Measurements from ENCODE around the gene SRPRA.

- TF ChIP-seq, protein P1, sequence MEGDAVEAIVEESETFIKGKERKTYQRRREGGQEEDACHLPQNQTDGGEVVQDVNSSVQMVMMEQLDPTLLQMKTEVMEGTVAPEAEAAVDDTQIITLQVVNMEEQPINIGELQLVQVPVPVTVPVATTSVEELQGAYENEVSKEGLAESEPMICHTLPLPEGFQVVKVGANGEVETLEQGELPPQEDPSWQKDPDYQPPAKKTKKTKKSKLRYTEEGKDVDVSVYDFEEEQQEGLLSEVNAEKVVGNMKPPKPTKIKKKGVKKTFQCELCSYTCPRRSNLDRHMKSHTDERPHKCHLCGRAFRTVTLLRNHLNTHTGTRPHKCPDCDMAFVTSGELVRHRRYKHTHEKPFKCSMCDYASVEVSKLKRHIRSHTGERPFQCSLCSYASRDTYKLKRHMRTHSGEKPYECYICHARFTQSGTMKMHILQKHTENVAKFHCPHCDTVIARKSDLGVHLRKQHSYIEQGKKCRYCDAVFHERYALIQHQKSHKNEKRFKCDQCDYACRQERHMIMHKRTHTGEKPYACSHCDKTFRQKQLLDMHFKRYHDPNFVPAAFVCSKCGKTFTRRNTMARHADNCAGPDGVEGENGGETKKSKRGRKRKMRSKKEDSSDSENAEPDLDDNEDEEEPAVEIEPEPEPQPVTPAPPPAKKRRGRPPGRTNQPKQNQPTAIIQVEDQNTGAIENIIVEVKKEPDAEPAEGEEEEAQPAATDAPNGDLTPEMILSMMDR (IDR thresholded peaks at IDR 0.05; ENCODE audit: low read depth, low read length, missing input control): no peak
- TF ChIP-seq EGR1 (IDR thresholded peaks at IDR 0.05; ENCODE audit: low read depth in 2 of 2): no peak
Observed at GRCh38 chr11:126214841-126215240, 53.9 kb downstream of the SRPRA start.

Measured in liver (tissue), 3 donors.